Endothelial cell (in vitro differentiated cells): ENCODE data around the gene BMP5. TPM values are rescaled to one million over a fixed set of nuclear protein-coding genes. Genes with fewer than 3 reads are reported as not detected.

Source experiments
- DNase-seq: peaks from one replicate; pipeline ENCODE4 v3.0.0; 2021; ENCODE audit warnings: low spot score
- H3K27ac Mint-ChIP-seq: one replicate; pipeline ENCODE4 v1.8.0; 2021; ENCODE audit warnings: mixed read lengths, inconsistent platforms; ENCODE audit not compliant: unreplicated experiment
- H3K27me3 Mint-ChIP-seq: one replicate; pipeline ENCODE4 v1.8.0; 2021; ENCODE audit warnings: mild to moderate bottlenecking, moderate library complexity, mixed read lengths, inconsistent platforms; ENCODE audit not compliant: unreplicated experiment
- H3K36me3 Mint-ChIP-seq: one replicate; pipeline ENCODE4 v1.8.0; 2021; ENCODE audit warnings: mild to moderate bottlenecking, low read depth, mixed read lengths, inconsistent platforms; ENCODE audit not compliant: unreplicated experiment
- H3K4me1 Mint-ChIP-seq: one replicate; pipeline ENCODE4 v1.8.0; 2021; ENCODE audit warnings: mild to moderate bottlenecking, mixed read lengths, inconsistent platforms; ENCODE audit not compliant: unreplicated experiment
- H3K4me3 Mint-ChIP-seq: one replicate; pipeline ENCODE4 v1.8.0; 2021; ENCODE audit warnings: mild to moderate bottlenecking, mixed read lengths, inconsistent platforms; ENCODE audit not compliant: unreplicated experiment
- H3K9me3 Mint-ChIP-seq: one replicate; pipeline ENCODE4 v1.8.0; 2021; ENCODE audit warnings: mixed read lengths, inconsistent platforms; ENCODE audit not compliant: unreplicated experiment
- CTCF ChIP-seq: fragments of 200-600 bp; sonication (generic); IDR thresholded peaks from one replicate; pipeline ENCODE4 v1.5.0; 2021; ENCODE audit warnings: antibody characterized with exemption; ENCODE audit not compliant: unreplicated experiment
- total RNA-seq: library from RNA; stranded (reverse); fragmentation: NEBNext Ultra II Directional; extraction: Animal tissue kit (Norgen Biotek cat#: 25700); gene quantifications from one replicate; pipeline ENCODE4 v1.2.1, GENCODE V29; 2021; ENCODE audit not compliant: unreplicated experiment

The BMP5 gene
- total RNA-seq, 1 donor from 2014 or later = 0.18 TPM

DNA sequence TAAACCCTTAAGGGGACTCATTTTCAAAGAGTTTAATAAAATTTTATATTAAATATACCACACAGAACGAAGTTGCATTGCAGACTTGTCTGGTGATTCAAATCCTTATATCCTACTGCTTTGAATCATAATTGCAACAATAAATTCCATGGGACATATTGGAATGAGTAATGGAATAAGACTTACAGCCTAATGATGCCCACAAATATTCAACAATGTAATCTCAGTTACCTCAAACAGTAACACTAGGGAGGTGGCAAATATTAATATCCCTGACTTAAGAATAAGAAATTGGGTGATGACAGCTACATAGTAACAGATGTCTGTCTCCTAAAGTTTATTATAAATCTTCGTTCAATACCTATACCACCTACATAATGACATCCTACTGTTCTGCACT, 52.6 kb downstream of the BMP5 start:
- Mint-ChIP-seq H3K4me1 (peaks cover 2% of the 10 kb centered on the region), H3K27me3 (no peaks in the 10 kb centered on the region), H3K36me3 (no peaks in the 10 kb centered on the region), H3K4me3 (no peak overlapping the region), H3K9me3 (no peaks in the 10 kb centered on the region), H3K27ac (no peak overlapping the region)
- no peak for TF ChIP-seq CTCF
- no peak for DNase-seq

DNA sequence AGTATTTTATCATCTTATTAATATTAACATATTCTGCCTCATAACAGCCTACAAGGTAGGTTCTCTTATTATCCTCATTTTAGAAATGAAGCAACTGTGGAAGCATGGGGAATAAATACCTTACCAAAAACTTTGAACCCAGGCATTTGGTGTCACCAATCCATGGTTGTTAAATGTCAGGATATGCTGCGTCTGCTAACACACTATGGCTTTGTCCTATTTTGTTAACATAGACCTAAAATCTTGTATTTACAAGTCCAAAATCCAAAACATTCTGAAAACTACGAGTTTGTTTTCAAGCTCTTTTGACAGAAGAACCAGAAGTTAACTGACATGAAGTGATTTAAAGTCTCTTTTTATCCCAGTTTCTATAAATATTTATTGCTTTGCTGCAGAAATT, 53.4 kb downstream of the BMP5 start:
- Mint-ChIP-seq H3K36me3 (no peaks in the 10 kb centered on the region), H3K4me3 (no peak overlapping the region), H3K9me3 (no peaks in the 10 kb centered on the region), H3K27me3 (no peaks in the 10 kb centered on the region), H3K27ac (no peak overlapping the region), H3K4me1 (peaks cover 2% of the 10 kb centered on the region)
- TF ChIP-seq CTCF = no peak
- no peak for DNase-seq

- H3K27me3 Mint-ChIP-seq = no peaks in the 10 kb centered on the region
- no peak overlapping the region for H3K4me3 Mint-ChIP-seq
Observed at GRCh38 chr6:55820696-55821095, 54.7 kb downstream of the BMP5 start.

GRCh38 chr6:55819811-55820210, 55.6 kb downstream of the BMP5 start:
- H3K4me1 Mint-ChIP-seq = no peaks in the 10 kb centered on the region
- H3K27me3 Mint-ChIP-seq = no peaks in the 10 kb centered on the region
- DNase-seq = no peak
- H3K4me3 Mint-ChIP-seq = no peak overlapping the region
- H3K27ac Mint-ChIP-seq = no peak overlapping the region
- no peaks in the 10 kb centered on the region for H3K9me3 Mint-ChIP-seq
- TF ChIP-seq CTCF = no peak
- no peaks in the 10 kb centered on the region for H3K36me3 Mint-ChIP-seq

More at GRCh38 chr6:55820696-55821095, 54.7 kb downstream of the BMP5 start:
- TF ChIP-seq CTCF = no peak
- no peaks in the 10 kb centered on the region for H3K9me3 Mint-ChIP-seq
- no peak overlapping the region for H3K27ac Mint-ChIP-seq
- no peak for DNase-seq
- no peaks in the 10 kb centered on the region for H3K4me1 Mint-ChIP-seq
- H3K36me3 Mint-ChIP-seq = no peaks in the 10 kb centered on the region

- Mint-ChIP-seq H3K4me1 (no peaks in the 10 kb centered on the region), H3K9me3 (no peaks in the 10 kb centered on the region), H3K4me3 (no peak overlapping the region), H3K27ac (no peak overlapping the region), H3K36me3 (no peaks in the 10 kb centered on the region), H3K27me3 (no peaks in the 10 kb centered on the region)
- no peak for DNase-seq
- no peak for TF ChIP-seq CTCF
Observed at GRCh38 chr6:55818482-55818881, 56.9 kb downstream of the BMP5 start.
